ENCODE measurements around the gene THSD4.

DNA sequence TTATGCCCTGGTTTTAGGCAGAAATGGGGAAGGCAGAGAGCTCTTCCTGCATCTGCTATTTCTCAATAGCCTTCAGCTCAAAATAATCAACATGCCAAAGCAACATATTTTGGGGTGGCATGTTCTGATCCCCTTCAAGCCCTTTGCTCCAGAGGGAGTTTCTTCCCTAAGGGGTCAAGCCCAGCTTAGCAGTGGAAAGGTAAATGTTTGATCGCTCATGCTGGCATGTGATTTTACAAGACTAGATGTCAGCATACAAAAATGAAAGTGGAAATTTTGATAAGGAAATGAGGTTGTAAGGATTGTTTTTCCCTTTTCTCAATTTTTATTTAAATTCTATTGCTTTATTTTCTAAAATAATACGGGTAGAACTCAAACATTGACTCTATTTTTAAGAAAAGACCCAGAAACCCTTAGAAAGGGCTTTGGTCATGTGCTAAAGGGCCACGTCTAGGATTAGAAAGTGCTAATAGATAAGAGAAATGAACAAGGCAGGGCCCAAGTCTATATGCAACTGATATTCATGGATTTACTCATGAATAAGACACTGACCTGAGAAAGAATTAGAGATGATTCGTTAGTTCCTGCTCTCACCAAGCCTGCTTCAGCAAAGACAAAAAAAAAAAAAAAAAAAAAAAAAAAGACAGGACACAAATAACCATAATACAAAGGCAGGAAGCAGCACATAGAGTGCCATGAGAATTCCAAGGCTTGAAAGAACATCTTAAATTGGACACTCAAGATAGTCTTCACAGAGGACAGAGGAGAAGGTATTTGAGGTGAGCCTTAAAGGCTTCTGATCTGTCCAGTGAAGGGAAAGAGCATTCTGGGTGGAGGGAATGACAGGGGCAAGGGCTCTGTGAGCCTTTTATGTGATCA, 640.1 kb downstream of the THSD4 start:
- TF ChIP-seq, protein P1, sequence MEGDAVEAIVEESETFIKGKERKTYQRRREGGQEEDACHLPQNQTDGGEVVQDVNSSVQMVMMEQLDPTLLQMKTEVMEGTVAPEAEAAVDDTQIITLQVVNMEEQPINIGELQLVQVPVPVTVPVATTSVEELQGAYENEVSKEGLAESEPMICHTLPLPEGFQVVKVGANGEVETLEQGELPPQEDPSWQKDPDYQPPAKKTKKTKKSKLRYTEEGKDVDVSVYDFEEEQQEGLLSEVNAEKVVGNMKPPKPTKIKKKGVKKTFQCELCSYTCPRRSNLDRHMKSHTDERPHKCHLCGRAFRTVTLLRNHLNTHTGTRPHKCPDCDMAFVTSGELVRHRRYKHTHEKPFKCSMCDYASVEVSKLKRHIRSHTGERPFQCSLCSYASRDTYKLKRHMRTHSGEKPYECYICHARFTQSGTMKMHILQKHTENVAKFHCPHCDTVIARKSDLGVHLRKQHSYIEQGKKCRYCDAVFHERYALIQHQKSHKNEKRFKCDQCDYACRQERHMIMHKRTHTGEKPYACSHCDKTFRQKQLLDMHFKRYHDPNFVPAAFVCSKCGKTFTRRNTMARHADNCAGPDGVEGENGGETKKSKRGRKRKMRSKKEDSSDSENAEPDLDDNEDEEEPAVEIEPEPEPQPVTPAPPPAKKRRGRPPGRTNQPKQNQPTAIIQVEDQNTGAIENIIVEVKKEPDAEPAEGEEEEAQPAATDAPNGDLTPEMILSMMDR (IDR thresholded peaks at IDR 0.05) = no peak
- no peak for TF ChIP-seq POLR2A (IDR thresholded peaks at IDR 0.05)
